GM19025 (cell line): ENCODE measurements around the gene FRYL.
A peak's percentile ranks its signal among the peaks of the same experiment; 100 is the strongest.
"Not testable (repeated sequence)": the region's sequence is repeated elsewhere in the genome, so short reads cannot be mapped to it uniquely, and the experiment has no call there.

Source experiments
- ATAC-seq: cut with Tn5 transposase; IDR thresholded peaks from one replicate; pipeline ENCODE4 v1.9.1; 2021; ENCODE audit warnings: mild to moderate bottlenecking, low read depth, moderate library complexity; ENCODE audit not compliant: unreplicated experiment

FRYL gene

DNA sequence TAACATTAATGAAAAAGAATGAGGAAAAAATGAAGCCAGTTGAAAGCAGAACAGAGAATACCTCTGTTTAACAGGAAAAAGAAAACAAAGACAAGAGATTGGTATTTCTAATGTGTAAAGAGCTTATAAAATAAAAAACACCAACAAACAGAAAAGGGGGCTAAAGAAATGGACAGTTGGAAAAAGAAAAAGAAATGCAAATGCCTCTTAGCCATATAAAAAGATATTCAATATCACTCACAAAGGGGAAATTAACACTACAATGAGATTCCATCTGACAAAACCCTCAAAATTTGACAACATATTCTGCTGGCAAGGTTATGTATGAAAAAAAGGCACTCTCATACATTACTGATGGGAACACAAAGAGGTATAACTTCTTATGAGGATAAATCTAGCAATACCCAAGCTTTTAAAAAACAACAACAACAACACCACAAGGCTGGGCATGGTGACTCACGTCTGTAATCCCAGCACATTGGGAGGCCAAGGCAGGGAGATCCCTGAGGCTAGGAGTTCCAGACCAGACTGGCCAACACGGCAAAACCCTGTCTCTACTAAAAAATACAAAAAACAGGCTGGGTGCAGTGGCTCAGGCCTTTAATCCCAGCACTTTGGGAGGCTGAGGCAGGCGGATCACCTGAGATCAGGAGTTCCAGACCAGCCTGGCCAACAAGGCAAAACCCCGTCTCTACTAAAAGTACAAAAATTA is 75.8 kb downstream of the FRYL start:
- no peak for ATAC-seq

DNA sequence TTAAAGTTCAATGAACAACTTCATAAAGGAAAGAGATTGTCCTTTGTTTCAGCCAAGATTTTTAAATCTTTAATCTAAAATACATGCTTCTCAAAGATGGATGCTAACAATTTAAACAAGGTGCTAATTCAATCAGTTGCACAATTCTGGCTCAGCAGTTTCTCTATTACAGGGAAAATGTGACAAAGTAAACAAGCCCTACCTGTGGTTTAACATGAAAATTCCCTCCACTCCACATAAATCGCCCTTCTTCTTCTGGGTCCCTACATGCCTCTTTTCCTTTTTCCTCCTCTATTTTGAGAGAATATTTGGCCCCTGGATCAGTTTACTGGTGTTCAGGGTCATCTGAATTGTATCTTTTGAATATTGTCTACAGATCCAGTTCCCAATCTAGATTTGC is 80.6 kb downstream of the FRYL start:
- no peak for ATAC-seq

- ATAC-seq: no peak
These were observed 81.8 kb downstream of the FRYL start for GRCh38 chr4:48698029-48698971.

DNA sequence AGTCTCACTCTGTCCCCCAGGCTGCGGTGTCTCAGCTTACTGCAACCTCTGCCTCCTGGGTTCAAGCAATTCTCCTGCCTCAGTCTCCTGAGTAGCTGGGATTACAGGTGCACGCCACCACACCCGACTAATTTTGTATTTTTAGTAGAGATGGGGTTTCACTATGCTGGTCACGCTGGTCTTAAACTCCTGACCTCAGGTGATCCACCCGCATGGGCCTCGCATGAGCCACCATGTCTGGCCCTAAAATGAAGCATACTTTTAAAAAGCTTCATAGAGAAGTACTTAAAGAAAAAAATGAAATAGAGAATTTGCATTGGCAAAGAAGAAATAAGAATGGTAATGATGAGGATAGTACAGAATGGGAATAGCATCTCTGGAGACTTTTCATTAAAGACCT is 82.6 kb downstream of the FRYL start:
- ATAC-seq: not testable (repeated sequence)

DNA sequence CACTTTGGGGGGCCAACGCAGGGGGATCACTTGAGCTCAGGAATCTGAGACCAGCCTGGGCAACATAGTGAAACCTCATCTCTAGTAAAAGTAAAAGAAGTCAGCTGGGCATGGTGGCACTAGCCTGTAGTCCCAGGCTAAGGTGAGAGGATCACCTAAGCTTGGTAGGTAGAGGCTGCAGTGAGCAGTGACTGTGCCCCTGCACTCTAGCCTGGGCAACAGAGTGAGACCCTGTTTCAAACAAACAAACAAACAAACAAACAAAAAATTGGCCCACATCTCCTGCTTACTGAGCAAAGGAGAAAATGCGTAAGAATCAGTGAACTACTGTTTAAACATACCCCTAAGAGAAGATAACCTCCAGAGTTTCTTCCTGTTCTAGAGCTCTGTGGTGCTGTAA is 85.3 kb downstream of the FRYL start:
- no peak for ATAC-seq

DNA sequence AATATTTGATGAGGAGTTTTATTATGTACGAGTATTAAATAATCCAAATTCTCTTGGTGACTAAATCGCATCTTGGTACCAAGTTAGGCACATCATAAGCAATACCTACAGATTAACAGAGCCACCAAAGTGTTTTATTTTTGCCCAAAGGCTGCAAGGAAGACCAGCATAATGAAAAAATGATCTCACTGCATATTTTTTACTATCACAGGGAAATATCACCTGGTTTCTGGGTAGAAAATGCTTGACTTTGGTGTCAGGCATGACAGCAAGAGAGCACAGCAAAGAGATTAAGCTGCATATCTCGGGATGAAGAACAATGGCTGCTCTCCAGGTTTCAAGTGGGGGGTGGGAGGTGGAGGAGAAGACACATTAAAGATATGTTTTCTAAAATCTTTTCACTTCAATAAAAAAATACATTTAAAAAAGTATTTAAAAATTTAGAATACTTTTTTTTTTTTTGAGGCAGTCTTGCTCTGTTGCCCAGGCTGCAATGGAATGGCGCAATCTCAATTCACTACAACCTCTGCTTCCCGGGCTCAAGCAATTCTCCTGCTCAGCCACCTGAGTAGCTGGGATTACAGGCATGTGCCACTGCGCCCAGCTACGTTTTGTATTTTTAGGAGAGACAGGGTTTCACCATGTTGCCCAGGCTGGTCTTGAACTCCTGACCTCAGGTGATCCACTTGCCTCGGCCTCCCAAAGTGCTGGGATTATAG is 86.1 kb downstream of the FRYL start:
- no peak for ATAC-seq

- no peak for ATAC-seq
These were observed 87.2 kb downstream of the FRYL start for GRCh38 chr4:48692897-48693296.

DNA sequence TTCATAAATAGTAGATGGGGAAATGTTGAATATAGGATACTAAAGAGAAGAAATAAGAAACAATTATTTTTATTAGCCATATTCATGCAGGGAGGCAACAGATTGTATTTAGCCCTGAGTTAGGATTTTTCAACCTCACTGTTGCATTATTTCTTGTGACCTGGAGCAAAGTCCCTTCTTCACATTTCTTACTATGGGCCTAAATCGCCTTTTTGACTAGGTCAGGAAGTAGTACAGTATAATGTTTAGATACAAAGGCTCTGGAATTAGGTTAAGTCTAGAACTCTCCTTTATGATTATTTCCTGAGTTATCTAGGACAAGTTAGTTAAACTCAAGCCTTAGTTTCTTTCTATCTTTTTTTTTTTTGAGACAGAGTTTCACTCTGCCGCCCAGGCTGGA is 88.0 kb downstream of the FRYL start:
- no peak for ATAC-seq

DNA sequence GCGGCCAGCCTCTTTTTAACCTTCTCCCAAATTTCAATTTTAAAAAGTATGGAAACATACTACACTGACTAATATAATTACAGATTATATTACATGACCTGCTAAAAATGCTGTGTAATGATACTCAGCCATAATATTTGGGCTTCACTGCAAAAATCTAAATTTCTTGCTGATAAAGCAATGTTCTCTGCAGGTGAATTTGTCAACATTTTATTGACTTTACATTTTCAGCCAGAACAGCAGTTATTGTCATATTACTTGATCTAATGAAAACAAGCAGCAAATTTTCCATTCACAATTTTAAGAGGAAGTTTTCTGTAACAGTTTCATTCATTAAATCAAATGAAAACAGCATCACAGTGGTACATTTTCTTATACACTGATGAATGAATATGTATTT is 91.1 kb downstream of the FRYL start:
- ATAC-seq: no peak

DNA sequence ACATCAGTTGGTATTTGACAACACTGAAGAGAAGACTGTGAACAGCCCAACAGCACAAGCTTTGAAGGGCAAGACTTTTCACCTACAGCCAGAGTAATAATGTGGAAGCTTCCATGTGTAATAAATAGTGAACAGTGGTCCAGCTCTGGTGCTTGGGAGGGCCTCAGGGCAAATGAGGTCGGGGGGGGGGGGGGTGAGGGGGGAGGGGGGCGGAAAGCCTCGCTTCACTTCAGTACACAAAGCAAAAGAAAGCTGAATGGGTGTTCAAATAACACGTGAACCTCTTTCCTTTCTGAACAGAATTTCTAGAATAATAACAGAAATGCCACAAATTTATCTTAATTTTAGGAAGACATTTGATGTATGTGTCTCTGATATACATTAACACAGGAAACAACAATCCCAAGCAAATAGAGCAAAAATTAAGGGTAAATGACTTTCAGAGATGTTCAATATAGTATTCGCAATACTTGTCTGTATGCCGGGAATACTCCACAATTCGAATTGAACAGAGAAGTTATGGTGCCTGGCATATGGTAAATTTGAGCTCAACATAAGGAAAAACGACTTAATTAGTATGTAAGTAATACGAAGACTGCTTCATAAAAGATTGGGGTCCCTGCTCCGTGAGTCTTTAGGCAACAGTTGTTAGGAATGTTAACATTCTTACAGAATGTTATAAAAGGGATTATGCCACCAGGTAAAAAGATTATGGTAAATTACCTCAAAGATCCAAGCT is 92.6 kb downstream of the FRYL start:
- ATAC-seq: no peak

DNA sequence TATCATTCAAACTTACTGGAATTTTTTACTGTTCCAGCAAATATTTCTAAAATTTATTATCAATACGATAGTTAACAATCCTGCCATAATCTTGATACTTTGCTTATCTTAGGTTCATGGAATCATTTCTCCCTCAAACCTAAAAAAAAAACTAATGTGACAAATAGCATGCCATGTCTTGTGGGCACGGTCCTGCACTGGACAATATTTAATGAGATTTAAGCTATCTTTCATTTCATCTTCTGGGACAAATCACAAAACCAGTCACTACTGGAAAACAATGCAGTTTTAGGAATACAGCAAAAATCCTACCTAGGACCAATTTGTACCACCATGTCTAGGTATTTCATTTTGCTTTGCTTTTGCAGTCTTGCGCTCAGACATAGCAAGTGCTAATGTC is 93.7 kb downstream of the FRYL start:
- no peak for ATAC-seq

GRCh38 chr4:48683784-48684666 is 96.1 kb downstream of the FRYL start:
- ATAC-seq: no peak

DNA sequence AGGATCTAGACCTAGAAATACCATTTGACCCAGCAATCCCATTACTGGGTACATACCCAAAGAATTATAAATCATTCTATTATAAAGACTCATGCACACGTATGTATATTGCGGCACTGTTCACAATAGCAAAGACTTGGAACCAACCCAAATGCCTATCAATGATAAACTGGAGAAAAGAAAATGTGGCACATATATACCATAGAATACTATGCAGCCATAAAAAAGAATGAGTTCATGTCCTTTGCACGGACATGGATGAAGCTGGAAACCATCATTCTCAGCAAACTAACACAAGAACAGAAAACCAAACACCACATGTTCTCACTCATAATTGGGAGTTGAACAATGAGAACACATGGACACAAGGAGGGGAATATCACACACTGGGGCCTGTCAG is 97.2 kb downstream of the FRYL start:
- not testable (repeated sequence) for ATAC-seq

DNA sequence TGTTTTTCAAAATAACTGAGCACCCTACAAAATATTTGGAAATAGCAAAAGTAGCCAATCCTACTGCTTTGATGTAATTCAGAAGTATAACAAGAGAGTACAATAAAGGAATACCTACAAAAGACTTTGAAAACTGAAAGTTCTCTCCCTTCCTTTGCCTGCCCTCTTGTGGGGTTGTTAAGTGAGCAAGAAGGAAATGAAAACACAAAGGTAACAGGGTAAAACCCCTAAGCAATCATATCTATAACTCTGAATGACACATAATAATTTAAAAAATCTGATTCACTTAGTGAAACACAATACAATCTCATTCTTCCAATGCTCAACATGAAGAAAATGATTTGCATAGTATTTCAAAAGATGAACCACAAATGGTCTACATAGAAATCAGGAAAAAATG is 98.2 kb downstream of the FRYL start:
- peak; percentile 69 for ATAC-seq

DNA sequence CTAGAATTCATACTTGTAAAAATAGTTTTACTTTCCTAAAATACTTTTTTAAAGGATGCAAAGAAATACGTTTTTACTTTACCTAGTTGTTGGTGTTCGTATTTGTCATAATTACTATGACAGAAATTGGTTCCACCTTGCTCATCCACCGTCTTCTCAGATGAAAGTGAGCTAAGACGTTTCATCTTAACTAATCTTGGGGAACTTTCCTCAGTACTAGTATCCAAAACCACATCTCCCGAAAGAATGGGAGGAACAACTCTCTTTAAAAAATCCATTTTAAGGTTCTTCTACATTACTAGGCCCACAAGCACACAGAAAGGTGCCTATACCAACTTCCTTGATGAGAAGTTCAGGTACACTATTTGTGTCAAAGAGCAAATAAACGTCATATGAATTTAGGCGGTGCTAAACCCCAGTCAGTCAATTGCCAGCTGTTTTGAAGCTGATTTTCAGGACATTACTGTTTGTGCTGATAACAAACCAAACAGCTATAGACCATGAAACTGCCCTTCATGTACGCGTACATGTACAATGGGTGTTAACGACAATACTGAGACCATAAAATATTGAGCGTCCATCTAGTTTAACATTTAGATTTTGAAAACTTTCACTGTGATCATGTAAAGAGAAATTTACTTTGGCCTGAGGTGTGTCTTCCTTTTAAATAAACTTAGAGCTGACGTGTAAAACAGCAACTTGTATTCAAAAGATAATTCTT is 99.1 kb downstream of the FRYL start:
- ATAC-seq: no peak

- ATAC-seq: no peak
These were observed 106.5 kb downstream of the FRYL start for GRCh38 chr4:48673537-48673936.

GRCh38 chr4:48670587-48670986 is 109.5 kb downstream of the FRYL start:
- no peak for ATAC-seq

- ATAC-seq: no peak
These were observed 111.0 kb downstream of the FRYL start for GRCh38 chr4:48669086-48669485.
